HCT116 (cell line): ENCODE data around the gene QKI. TPM values are rescaled to one million over a fixed set of nuclear protein-coding genes. Genes with fewer than 3 reads are reported as not detected.

Source experiments
- ATAC-seq: fragments of 200-7000 bp; cut with Tn5 transposase; 2 replicates; pipeline ENCODE4 v1.9.1; 2020; ENCODE audit warnings: mild to moderate bottlenecking, moderate library complexity
- BruUV-seq: library from RNA; stranded (reverse); fragments of 400-500 nt; replicated peaks from 2 replicates; lab custom pipeline; 2021; lab: Mats Ljungman, UMichigan
- CTCF ChIA-PET: fragments of 300-600 bp; sonication (Branson Sonifier 250); formaldehyde crosslinking; loops from one replicate; lab custom pipeline; 2021; ENCODE audit warnings: antibody characterized with exemption; lab: Charles Lee
- POLR2A ChIA-PET: fragments of 300-600, 350-600 bp; sonication (Branson Sonifier 250); formaldehyde crosslinking; loops from one replicate; lab custom pipeline; 2021; ENCODE audit warnings: antibody characterized with exemption; lab: Charles Lee
- RAD21 ChIA-PET, 2 experiments: fragments of 300-600 bp; sonication (Branson Sonifier 250); formaldehyde crosslinking; loops; one replicate each; lab custom pipeline; 2023; ENCODE audit warnings: low total read pairs in 2 of 2; ENCODE audit not compliant: uncharacterized antibody in 2 of 2, unreplicated experiment in 2 of 2, low non-redundant PET in 1 of 2; lab: Charles Lee
- DNase-seq: peaks from one replicate; pipeline ENCODE4 v3.0.0-alpha.2; 2010; ENCODE audit warnings: low read depth, low spot score
- H2AFZ ChIP-seq: fragments of 200-600 bp; shearing (Covaris generic), sonication (generic); 2 replicates; pipeline ENCODE4 v1.6.1; 2017; ENCODE audit warnings: low read depth, mixed run types, mixed read lengths, antibody characterized with exemption, low read length; ENCODE audit not compliant: poor library complexity, severe bottlenecking
- H3K27ac ChIP-seq: 2 replicates; pipeline ENCODE4 v1.5.1; 2012; ENCODE audit warnings: low read depth, low read length
- H3K27me3 ChIP-seq: fragments of 200-600 bp; sonication (generic); 2 replicates; pipeline ENCODE4 v1.6.1; 2016; ENCODE audit warnings: mixed run types, low read length, mixed read lengths; ENCODE audit not compliant: insufficient read depth
- H3K36me3 ChIP-seq, 2 experiments: fragments of 200-500 bp in 1 of 2; fragments of 200-600 bp in 1 of 2; sonication (Bioruptor generic) in 1 of 2; sonication (generic) in 1 of 2; 2 replicates each; pipeline versions ENCODE4 v1.5.1 to v1.6.1; 2014 to 2016; ENCODE audit warnings: low read length in 2 of 2, inconsistent platforms in 1 of 2, mixed read lengths in 1 of 2, mixed run types in 1 of 2; ENCODE audit not compliant: insufficient read depth in 2 of 2, control insufficient read depth in 1 of 2
- H3K4me1 ChIP-seq, 2 experiments: fragments of 200-600 bp in 1 of 2; sonication (generic) in 1 of 2; 2 replicates each; pipeline versions ENCODE4 v1.5.1 to v1.6.1; 2012 to 2017; ENCODE audit warnings: low read length in 2 of 2, inconsistent platforms in 1 of 2, mild to moderate bottlenecking in 1 of 2, mixed read lengths in 1 of 2, mixed run types in 1 of 2, moderate library complexity in 1 of 2; ENCODE audit not compliant: insufficient read depth in 2 of 2, control insufficient read depth in 1 of 2
- H3K4me2 ChIP-seq: fragments of 200-600 bp; sonication (generic); 2 replicates; pipeline ENCODE4 v1.6.1; 2017; ENCODE audit warnings: mixed run types, low read length, mixed read lengths
- H3K4me3 ChIP-seq, 2 experiments: fragments of 200-600 bp in 1 of 2; sonication (generic) in 1 of 2; replicated peaks in 1 of 2; 2 replicates each; pipeline ENCODE4 v1.5.1; 2011 to 2016; ENCODE audit warnings: low read length in 2 of 2, control low read depth in 1 of 2, low read depth in 1 of 2, mild to moderate bottlenecking in 1 of 2, mixed read lengths in 1 of 2, mixed run types in 1 of 2
- H3K79me2 ChIP-seq: fragments of 200-600 bp; sonication (generic); 2 replicates; pipeline ENCODE4 v1.6.1; 2017; ENCODE audit warnings: mild to moderate bottlenecking, mixed run types, low read length, moderate library complexity, mixed read lengths; ENCODE audit not compliant: insufficient read depth
- H3K9ac ChIP-seq: fragments of 200-600 bp; sonication (generic); 2 replicates; pipeline ENCODE4 v1.6.1; 2016; ENCODE audit warnings: low read length, mixed read lengths
- H3K9me2 ChIP-seq: fragments of 200-600 bp; sonication (generic), shearing (Covaris generic); 2 replicates; pipeline ENCODE4 v1.6.1; 2017; ENCODE audit warnings: mixed run types, mild to moderate bottlenecking, moderate library complexity; ENCODE audit not compliant: insufficient read depth
- H3K9me3 ChIP-seq, 2 experiments: fragments of 200-500 bp in 1 of 2; fragments of 200-600 bp in 1 of 2; sonication (Bioruptor generic) in 1 of 2; sonication (generic) in 1 of 2; 2 replicates each; pipeline ENCODE4 v1.6.1; 2014 to 2017; ENCODE audit warnings: low read length in 2 of 2, mixed read lengths in 2 of 2, inconsistent platforms in 1 of 2, low read depth in 1 of 2, mild to moderate bottlenecking in 1 of 2, mixed run types in 1 of 2, moderate library complexity in 1 of 2; ENCODE audit not compliant: control insufficient read depth in 1 of 2, insufficient read depth in 1 of 2
- H4K20me1 ChIP-seq: fragments of 200-600 bp; sonication (generic), shearing (Covaris generic); 2 replicates; pipeline ENCODE4 v1.6.1; 2017; ENCODE audit warnings: mixed run types, mild to moderate bottlenecking, moderate library complexity; ENCODE audit not compliant: insufficient read depth
- EGR1 ChIP-seq: IDR thresholded peaks from 2 replicates; pipeline ENCODE4 v1.6.1; 2012; ENCODE audit warnings: low read depth
- ELF1 ChIP-seq: IDR thresholded peaks from 2 replicates; pipeline ENCODE4 v1.6.1; 2012; ENCODE audit warnings: low read depth, borderline replicate concordance
- EZH2phosphoT487 ChIP-seq: fragments of 200-600 bp; IDR thresholded peaks from 2 replicates; pipeline ENCODE4 v1.6.1; 2018; ENCODE audit warnings: antibody characterized with exemption, borderline replicate concordance
- FOSL1 ChIP-seq: IDR thresholded peaks from 2 replicates; pipeline ENCODE4 v1.6.1; 2012; ENCODE audit warnings: low read depth
- JUND ChIP-seq: IDR thresholded peaks from 2 replicates; pipeline ENCODE4 v1.6.1; 2012
- POLR2A ChIP-seq: IDR thresholded peaks from 2 replicates; pipeline ENCODE4 v1.7.0; 2011; ENCODE audit warnings: borderline replicate concordance; ENCODE audit not compliant: insufficient read depth, insufficient read length; ENCODE audit errors: extremely low read depth
- POLR2AphosphoS5 ChIP-seq: IDR thresholded peaks from 2 replicates; pipeline ENCODE4 v1.6.1; 2011; ENCODE audit warnings: mild to moderate bottlenecking, low read depth, low read length, moderate library complexity
- RAD21 ChIP-seq: IDR thresholded peaks from 2 replicates; pipeline ENCODE4 v1.6.1; 2012; ENCODE audit warnings: low read depth, mild to moderate bottlenecking
- SIN3A ChIP-seq: IDR thresholded peaks from 2 replicates; pipeline ENCODE4 v1.6.1; 2012; ENCODE audit warnings: low read depth
- SRF ChIP-seq: IDR thresholded peaks from 2 replicates; pipeline ENCODE4 v1.6.1; 2012; ENCODE audit warnings: low read depth
- TCF7L2 ChIP-seq: IDR thresholded peaks from 2 replicates; pipeline ENCODE4 v1.7.0; 2011; ENCODE audit warnings: borderline replicate concordance, inconsistent platforms; ENCODE audit not compliant: insufficient read depth, insufficient read length; ENCODE audit errors: extremely low read depth
- ZBTB33 ChIP-seq: IDR thresholded peaks from 2 replicates; pipeline ENCODE4 v1.6.1; 2011; ENCODE audit warnings: mild to moderate bottlenecking, low read length, moderate library complexity; ENCODE audit not compliant: insufficient replicate concordance; ENCODE audit errors: extremely low read depth
- ZFX ChIP-seq: fragments of 450-650 bp; IDR thresholded peaks from 2 replicates; pipeline ENCODE4 v1.6.1; 2017
- intact Hi-C: fragments of 100-400 bp; cut with micrococcal nuclease; formaldehyde crosslinking; loops from 2 replicates; pipeline ENCODE4 v1.10.0; 2022
- total RNA-seq: library from RNA; stranded (reverse); gene quantifications from one replicate; pipeline ENCODE4 v1.2.1, GENCODE V29; 2021; ENCODE audit not compliant: unreplicated experiment

Gene QKI
- total RNA-seq, 1 experiment from 2014 or later: 35.3 TPM

DNA sequence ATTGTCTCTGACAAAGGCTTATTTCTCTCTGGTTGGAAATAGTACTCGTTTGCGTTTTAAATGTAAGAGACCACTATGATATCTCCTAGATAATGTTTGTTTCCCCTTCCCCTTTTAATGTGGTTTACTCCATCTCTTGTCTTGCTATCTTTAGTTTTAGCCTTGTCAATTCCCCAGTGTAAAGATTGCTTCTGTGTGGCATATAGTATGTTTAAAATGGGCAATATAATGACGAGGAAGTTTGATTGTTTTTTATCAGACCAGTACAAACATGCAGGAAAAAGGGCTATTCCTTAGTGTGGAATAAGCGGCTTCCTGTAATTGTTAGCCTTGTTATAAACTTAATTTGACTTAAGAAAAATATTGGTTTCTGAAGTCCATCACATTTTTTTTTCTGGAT is 3.1 kb downstream of the QKI start:
- CTCF ChIA-PET: interaction anchor here (1.2 kb wide), 1 partner anchor 539 kb away, joined by 5 read pairs; no protein-coding TSS in a partner anchor
- BruUV-seq: no TSS peak
- TF ChIP-seq TCF7L2: no peak
- no peak for TF ChIP-seq ELF1
- no peak for TF ChIP-seq EGR1
- no peak for TF ChIP-seq POLR2A
- no peak for TF ChIP-seq RAD21
- no peak for TF ChIP-seq JUND
- TF ChIP-seq SRF: no peak
- TF ChIP-seq ZFX: no peak
- no peak for TF ChIP-seq SIN3A
- no peak for TF ChIP-seq ZBTB33
- TF ChIP-seq FOSL1: no peak
- TF ChIP-seq POLR2AphosphoS5: no peak
- TF ChIP-seq EZH2phosphoT487: no peak
- Histone ChIP-seq H4K20me1 (no peaks in the 10 kb centered on the region), H3K36me3 (no peaks in the 10 kb centered on the region), H3K9me2 (no peaks in the 10 kb centered on the region), H3K27me3 (no peaks in the 10 kb centered on the region), H3K4me3 (no peak overlapping the region), H3K79me2 (peaks cover 70% of the 10 kb centered on the region), H2AFZ (no peak overlapping the region), H3K9ac (no peak overlapping the region), H3K27ac (no peak overlapping the region), H3K4me1 (peaks cover 3 to 4% of the 10 kb centered on the region in 2 experiments), H3K9me3 (peaks cover 0 to 2% of the 10 kb centered on the region in 2 experiments; a peak in 1 of 4 replicates), H3K4me2 (no peak overlapping the region; the same call in 1 of the 2 replicates)
- POLR2A ChIA-PET: no interaction called here
- RAD21 ChIA-PET: no interaction called here
- no peak for ATAC-seq
- intact Hi-C loops: loop anchor here (2.0 kb wide), 2 partner anchors 237 to 539 kb away; no protein-coding TSS in a partner anchor
- no peak for DNase-seq
